ENCODE data around the gene TNPO1. TPM values are rescaled to one million over a fixed set of nuclear protein-coding genes. Genes with fewer than 3 reads are reported as not detected.

Gene TNPO1
- total and polyA plus RNA-seq, 9 of the 15 experiments (the other 6 are each of a cell fraction or from before 2014, with no cell fraction given), result 20.8 to 176 (median 97.9) TPM

- TF ChIP-seq PREB (CRISPR knock-in tag; IDR thresholded peaks at IDR 0.05) (no peak), NR2C1 (IDR thresholded peaks at IDR 0.05) (no peak), NR2C1 (tag; IDR thresholded peaks at IDR 0.05) (no peak), SMAD2 (IDR thresholded peaks at IDR 0.05; ENCODE audit: low read depth, low read length) (no peak), PTRF (tag; IDR thresholded peaks at IDR 0.05) (no peak)
Measured at GRCh38 chr5:72836810-72837209, 20.3 kb downstream of the TNPO1 start (continued).

- H3K4me3 ChIP-seq, result no peak overlapping the region
- no peaks in the 10 kb centered on the region for H3K79me2 ChIP-seq (ENCODE audit: control insufficient read depth, insufficient read depth, low read length)
- 34% methylated on average over 4 of the region's 4 CpGs for WGBS (ENCODE audit: insufficient coverage, low coverage, missing lambda C conversion rate)
- H3K9ac ChIP-seq (ENCODE audit: insufficient read depth in 1 of 2, low read depth in 2 of 2, low read length in 2 of 2), result no peak overlapping the region
- H3K27me3 ChIP-seq (ENCODE audit: control insufficient read depth in 2 of 2, insufficient read depth in 2 of 2, low read length in 2 of 2), result no peaks in the 10 kb centered on the region
- ATAC-seq (no peak), FAIRE-seq (peak; percentile 23), DNase-seq (ENCODE audit: extremely low read depth in 1 of 4, low spot score in 3 of 4) (no peak)
- TF ChIP-seq KLF6 (CRISPR knock-in tag; IDR thresholded peaks at IDR 0.05; ENCODE audit: borderline replicate concordance) (no peak), RBM25 (IDR thresholded peaks at IDR 0.05; ENCODE audit: low read depth, low read length, severe bottlenecking) (peak; percentile 35)
- no peak overlapping the region for H3K4me2 ChIP-seq (ENCODE audit: insufficient read depth, low read length)
- CTCF ChIA-PET (ENCODE audit: low intra/inter-chr PET ratio), result no interaction called here
- POLR2A ChIA-PET, result interaction anchor here (1.0 to 1.4 kb wide), 2 partner anchors 9 to 20 kb away, joined by 4 to 5 read pairs; no protein-coding TSS in a partner anchor
- BruUV-seq (replicated peaks), result no TSS peak
- in situ Hi-C loops (cut with MboI) (no loop called here), intact Hi-C loops (cut with micrococcal nuclease) (no loop called here)
- H3K9me1 ChIP-seq (ENCODE audit: control insufficient read depth, insufficient read depth, low read length), result no peaks in the 10 kb centered on the region
- H3K27ac ChIP-seq (ENCODE audit: extremely low read depth, low read depth, low read length), result no peak overlapping the region
- H3K4me1 ChIP-seq (replicated peaks in 1 of 2; ENCODE audit: control insufficient read depth in 2 of 2, insufficient read depth in 2 of 2, low read length in 2 of 2), result peaks cover 4 to 12% of the 10 kb centered on the region in 2 experiments; a peak in 3 of 5 replicates
- no peaks in the 10 kb centered on the region; the same call in 1 of the 2 replicates for H4K20me1 ChIP-seq (replicated peaks; ENCODE audit: control insufficient read depth, insufficient read depth, low read length)
- H2AFZ ChIP-seq (ENCODE audit: low read depth, low read length), result no peak overlapping the region
- no peaks in the 10 kb centered on the region for H3K9me3 ChIP-seq (replicated peaks; ENCODE audit: control insufficient read depth, insufficient read depth, low read depth, low read length)
- H3K36me3 ChIP-seq (ENCODE audit: control insufficient read depth, insufficient read depth, low read length), result no peaks in the 10 kb centered on the region
Measured at GRCh38 chr5:72837524-72838096, 21.1 kb downstream of the TNPO1 start.
